OCI-LY1 (cell line): ENCODE data around the gene ZDHHC14.

Source experiments
- H2AFZ ChIP-seq: fragments of 200-600 bp; sonication (generic), shearing (Covaris generic); 2 replicates; pipeline ENCODE4 v1.6.0; 2014; ENCODE audit warnings: antibody characterized with exemption, mild to moderate bottlenecking, low read length
- H3F3A ChIP-seq: fragments of 200-600 bp; sonication (generic), shearing (Covaris generic); 2 replicates; pipeline ENCODE4 v1.6.0; 2014; ENCODE audit warnings: mild to moderate bottlenecking, antibody characterized with exemption, low read length, moderate library complexity; ENCODE audit not compliant: insufficient read depth
- H3K27ac ChIP-seq: fragments of 200-600 bp; sonication (generic); 2 replicates; pipeline ENCODE4 v1.5.1; 2014; ENCODE audit warnings: low read length, mixed run types, mild to moderate bottlenecking, low read depth; ENCODE audit not compliant: poor library complexity, severe bottlenecking
- H3K27me3 ChIP-seq: fragments of 200-600 bp; sonication (generic); 2 replicates; pipeline ENCODE4 v1.6.0; 2014; ENCODE audit warnings: antibody characterized with exemption, mild to moderate bottlenecking, low read length, moderate library complexity; ENCODE audit not compliant: insufficient read depth
- H3K36me3 ChIP-seq: fragments of 200-600 bp; sonication (generic); 2 replicates; pipeline ENCODE4 v1.6.1; 2014; ENCODE audit warnings: mild to moderate bottlenecking, antibody characterized with exemption, low read length, moderate library complexity, mixed read lengths; ENCODE audit not compliant: insufficient read depth
- H3K4me1 ChIP-seq: fragments of 200-600 bp; sonication (generic); 2 replicates; pipeline ENCODE4 v1.5.1; 2014; ENCODE audit warnings: mild to moderate bottlenecking, low read length, moderate library complexity; ENCODE audit not compliant: insufficient read depth, severe bottlenecking
- H3K4me2 ChIP-seq: fragments of 200-600 bp; sonication (generic), shearing (Covaris generic); 2 replicates; pipeline ENCODE4 v1.6.1; 2014; ENCODE audit warnings: low read length
- H3K4me3 ChIP-seq: fragments of 200-600 bp; sonication (generic); 2 replicates; pipeline ENCODE4 v1.5.1; 2014; ENCODE audit warnings: low read length, low read depth, mild to moderate bottlenecking, mixed read lengths; ENCODE audit not compliant: poor library complexity, severe bottlenecking
- H3K79me2 ChIP-seq: fragments of 200-600 bp; shearing (Covaris generic); 2 replicates; pipeline ENCODE4 v1.6.1; 2016; ENCODE audit warnings: mixed run types, low read length, mixed read lengths; ENCODE audit not compliant: insufficient read depth
- H3K9ac ChIP-seq: fragments of 200-600 bp; sonication (generic), shearing (Covaris generic); 2 replicates; pipeline ENCODE4 v1.6.1; 2014; ENCODE audit warnings: mild to moderate bottlenecking, low read length, mixed read lengths
- H3K9me2 ChIP-seq: fragments of 200-600 bp; sonication (generic), shearing (Covaris generic); 2 replicates; pipeline ENCODE4 v1.6.1; 2014; ENCODE audit warnings: low read depth, mild to moderate bottlenecking, low read length, mixed read lengths
- H3K9me3 ChIP-seq: fragments of 200-600 bp; shearing (Covaris generic); 2 replicates; pipeline ENCODE4 v1.6.1; 2014; ENCODE audit warnings: low read length, mixed read lengths
- H4K20me1 ChIP-seq: fragments of 200-600 bp; sonication (generic), shearing (Covaris generic); 2 replicates; pipeline ENCODE4 v1.6.0; 2016; ENCODE audit warnings: mild to moderate bottlenecking, low read length; ENCODE audit not compliant: insufficient read depth
- CTCF ChIP-seq: fragments of 200-600 bp; sonication (generic), shearing (Covaris generic); IDR thresholded peaks from 2 replicates; pipeline ENCODE4 v1.5.1; 2017; ENCODE audit warnings: mild to moderate bottlenecking, antibody characterized with exemption, low read length, moderate library complexity, mixed read lengths
- EZH2 ChIP-seq: fragments of 200-600 bp; sonication (generic), shearing (Covaris generic); IDR thresholded peaks from 2 replicates; pipeline ENCODE4 v1.8.0; 2017; ENCODE audit warnings: borderline replicate concordance, mixed run types, mild to moderate bottlenecking, antibody characterized with exemption, low read length, moderate library complexity, mixed read lengths

Gene ZDHHC14

GRCh38 chr6:157538168-157538567, 157.2 kb downstream of the ZDHHC14 start:
- Histone ChIP-seq H3K4me3 (no peak overlapping the region), H3K9me3 (no peaks in the 10 kb centered on the region), H3K9ac (no peak overlapping the region), H3K4me1 (no peaks in the 10 kb centered on the region), H3K27ac (no peak overlapping the region), H3K9me2 (no peaks in the 10 kb centered on the region), H2AFZ (no peak overlapping the region), H3K4me2 (no peak overlapping the region), H3K79me2 (no peaks in the 10 kb centered on the region), H4K20me1 (no peaks in the 10 kb centered on the region), H3F3A (no peaks in the 10 kb centered on the region), H3K36me3 (no peaks in the 10 kb centered on the region), H3K27me3 (no peaks in the 10 kb centered on the region)
- TF ChIP-seq CTCF, result no peak
- no peak for TF ChIP-seq EZH2

GRCh38 chr6:157538698-157539097, 157.7 kb downstream of the ZDHHC14 start:
- Histone ChIP-seq H3K4me3 (no peak overlapping the region), H3K4me1 (no peaks in the 10 kb centered on the region), H3K36me3 (no peaks in the 10 kb centered on the region), H3K9me3 (no peaks in the 10 kb centered on the region), H2AFZ (no peak overlapping the region), H3K27ac (no peak overlapping the region), H3K9ac (no peak overlapping the region), H3K4me2 (no peak overlapping the region), H3F3A (no peaks in the 10 kb centered on the region), H3K27me3 (no peaks in the 10 kb centered on the region), H3K79me2 (no peaks in the 10 kb centered on the region), H3K9me2 (no peaks in the 10 kb centered on the region), H4K20me1 (no peaks in the 10 kb centered on the region)
- TF ChIP-seq CTCF (no peak), EZH2 (no peak)

GRCh38 chr6:157539421-157539822, 158.4 kb downstream of the ZDHHC14 start:
- Histone ChIP-seq H3K4me3 (no peak overlapping the region), H3K9ac (no peak overlapping the region), H3F3A (no peaks in the 10 kb centered on the region), H3K9me2 (no peaks in the 10 kb centered on the region), H3K9me3 (no peaks in the 10 kb centered on the region), H4K20me1 (no peaks in the 10 kb centered on the region), H3K27me3 (no peaks in the 10 kb centered on the region), H2AFZ (no peak overlapping the region), H3K27ac (no peak overlapping the region), H3K4me2 (no peak overlapping the region), H3K4me1 (no peaks in the 10 kb centered on the region), H3K36me3 (no peaks in the 10 kb centered on the region), H3K79me2 (no peaks in the 10 kb centered on the region)
- TF ChIP-seq CTCF (no peak), EZH2 (no peak)
